Mesendoderm (in vitro differentiated cells): ENCODE measurements around the gene IPP.
A peak's percentile ranks its signal among the peaks of the same experiment; 100 is the strongest.

Experiments
- DNase-seq: peaks from one replicate; pipeline ENCODE4 v3.0.0; 2013
- H2AK5ac ChIP-seq: 2 replicates; pipeline ENCODE4 v1.6.1; 2013; ENCODE audit warnings: low read length, inconsistent platforms
- H2BK120ac ChIP-seq: 2 replicates; pipeline ENCODE4 v1.6.1; 2013; ENCODE audit warnings: low read depth, mild to moderate bottlenecking, low read length, moderate library complexity, mixed read lengths
- H2BK15ac ChIP-seq: replicated peaks from 2 replicates; pipeline ENCODE4 v1.6.1; 2013; ENCODE audit warnings: low read depth, mild to moderate bottlenecking, moderate library complexity
- H2BK5ac ChIP-seq: 2 replicates; pipeline ENCODE4 v1.6.1; 2013; ENCODE audit warnings: low read length, inconsistent platforms
- H3K18ac ChIP-seq: 2 replicates; pipeline ENCODE4 v1.6.1; 2013; ENCODE audit warnings: mild to moderate bottlenecking, low read length, mixed read lengths
- H3K23ac ChIP-seq: one replicate; pipeline ENCODE4 v1.6.1; 2013; ENCODE audit warnings: low read length
- H3K27ac ChIP-seq: 2 replicates; pipeline ENCODE4 v1.5.1; 2013; ENCODE audit warnings: low read depth, mild to moderate bottlenecking, inconsistent platforms, low read length, moderate library complexity
- H3K27me3 ChIP-seq: 2 replicates; pipeline ENCODE4 v1.6.1; 2013; ENCODE audit warnings: low read length, control low read depth, mild to moderate bottlenecking, inconsistent platforms; ENCODE audit not compliant: insufficient read depth, poor library complexity
- H3K36me3 ChIP-seq: 2 replicates; pipeline ENCODE4 v1.6.1; 2013; ENCODE audit warnings: low read length, inconsistent platforms; ENCODE audit not compliant: control insufficient read depth, insufficient read depth
- H3K4ac ChIP-seq: one replicate; pipeline ENCODE4 v1.6.1; 2013; ENCODE audit warnings: low read depth, mild to moderate bottlenecking, low read length, moderate library complexity
- H3K4me1 ChIP-seq: 2 replicates; pipeline ENCODE4 v1.6.1; 2013; ENCODE audit warnings: low read depth, low read length, inconsistent platforms; ENCODE audit not compliant: control insufficient read depth
- H3K4me2 ChIP-seq: 2 replicates; pipeline ENCODE4 v1.6.1; 2013; ENCODE audit warnings: low read length
- H3K4me3 ChIP-seq: 2 replicates; pipeline ENCODE4 v1.5.1; 2013; ENCODE audit warnings: mild to moderate bottlenecking, low read length
- H3K56ac ChIP-seq: one replicate; pipeline ENCODE4 v1.6.1; 2013; ENCODE audit warnings: low read length
- H3K79me1 ChIP-seq: 2 replicates; pipeline ENCODE4 v1.6.1; 2013; ENCODE audit warnings: low read length, inconsistent platforms
- H3K79me2 ChIP-seq: 2 replicates; pipeline ENCODE4 v1.6.1; 2013; ENCODE audit warnings: mild to moderate bottlenecking, low read length; ENCODE audit not compliant: control insufficient read depth, insufficient read depth
- H3K9ac ChIP-seq: 2 replicates; pipeline ENCODE4 v1.6.1; 2013; ENCODE audit warnings: low read length, inconsistent platforms
- H4K5ac ChIP-seq: one replicate; pipeline ENCODE4 v1.6.1; 2013; ENCODE audit warnings: low read length
- H4K8ac ChIP-seq: one replicate; pipeline ENCODE4 v1.6.1; 2013; ENCODE audit warnings: low read depth, mild to moderate bottlenecking, control low read depth, low read length, moderate library complexity
- WGBS: extraction: QIAGEN DNeasy Blood & Tissue Kit; methylation state at CpG from one replicate; pipeline ENCODE4 v1.1.7; 2013; ENCODE audit warnings: low lambda C conversion rate, missing lambda C conversion rate; ENCODE audit not compliant: insufficient coverage; ENCODE audit errors: extremely low coverage; 5-methylcytosine and 5-hydroxymethylcytosine counted together

Gene IPP

GRCh38 chr1:45686288-45687013 lies 64.0 kb downstream of the IPP start, which contains the start of gene GPBP1L1:
TSS of gene GPBP1L1 (minus strand) at chr1:45686533. CDS start at chr1:45659087, 27,446 bp downstream.
- H3K4ac ChIP-seq, result peak within 1 kb of the TSS; percentile 88
- H3K36me3 ChIP-seq, result no peaks in the 10 kb centered on the region
- H3K79me2 ChIP-seq, result peaks cover 58% of the 10 kb centered on the region
- peak within 1 kb of the TSS; percentile 96 for H3K4me3 ChIP-seq
- H3K9ac ChIP-seq, result peak within 1 kb of the TSS; percentile 97
- H3K4me2 ChIP-seq, result peak within 1 kb of the TSS; percentile 45
- peaks cover 5% of the 10 kb centered on the region for H3K4me1 ChIP-seq
- no peak within 1 kb of the TSS for H2BK15ac ChIP-seq
- H3K27ac ChIP-seq, result peak within 1 kb of the TSS; percentile 74
- H3K27me3 ChIP-seq, result no peaks in the 10 kb centered on the region
- no CpG with 5 or more reads among the region's 52 CpGs for WGBS
- H2AK5ac ChIP-seq, result no peak within 1 kb of the TSS
- peak within 1 kb of the TSS; percentile 80 for H3K18ac ChIP-seq
- H2BK5ac ChIP-seq, result peak within 1 kb of the TSS; percentile 71
- peak within 1 kb of the TSS; percentile 6 for H2BK120ac ChIP-seq
- H4K8ac ChIP-seq, result peak within 1 kb of the TSS; percentile 58
- H3K23ac ChIP-seq, result peak within 1 kb of the TSS; percentile 82
- no peak within 1 kb of the TSS for H4K5ac ChIP-seq
- H3K56ac ChIP-seq, result peak within 1 kb of the TSS; percentile 99
- H3K79me1 ChIP-seq, result peaks cover 4% of the 10 kb centered on the region
- peak; percentile 98 for DNase-seq

GRCh38 chr1:45686015-45686287 lies 64.5 kb downstream of the IPP start:
- Histone ChIP-seq H3K79me2 (peaks cover 62% of the 10 kb centered on the region), H3K4me2 (no peak overlapping the region), H3K36me3 (no peaks in the 10 kb centered on the region), H2BK15ac (no peak overlapping the region), H3K27me3 (no peaks in the 10 kb centered on the region), H3K27ac (peak overlapping the region; percentile 51), H4K8ac (no peak overlapping the region), H2BK120ac (no peak overlapping the region), H3K18ac (peak overlapping the region; percentile 80), H3K79me1 (peaks cover 4% of the 10 kb centered on the region), H3K23ac (peak overlapping the region; percentile 82), H2AK5ac (no peak overlapping the region), H3K9ac (peak overlapping the region; percentile 97), H3K4ac (peak overlapping the region; percentile 21), H3K4me3 (peak overlapping the region; percentile 96), H3K56ac (peak overlapping the region; percentile 99), H3K4me1 (peaks cover 5% of the 10 kb centered on the region), H2BK5ac (peak overlapping the region; percentile 71), H4K5ac (no peak overlapping the region)
- no CpG with 5 or more reads among the region's 27 CpGs for WGBS
- peak; percentile 80 for DNase-seq

GRCh38 chr1:45685308-45686014 lies 65.0 kb downstream of the IPP start:
- WGBS, result no CpG with 5 or more reads among the region's 13 CpGs
- Histone ChIP-seq H3K4ac (no peak overlapping the region), H2BK15ac (no peak overlapping the region), H3K56ac (peak overlapping the region; percentile 99), H3K79me2 (peaks cover 65% of the 10 kb centered on the region), H3K4me1 (peaks cover 5% of the 10 kb centered on the region), H3K79me1 (peaks cover 2% of the 10 kb centered on the region), H2BK5ac (no peak overlapping the region), H3K9ac (peak overlapping the region; percentile 97), H3K27ac (no peak overlapping the region), H3K4me3 (peak overlapping the region; percentile 96), H2AK5ac (no peak overlapping the region), H4K8ac (no peak overlapping the region), H2BK120ac (no peak overlapping the region), H3K36me3 (no peaks in the 10 kb centered on the region), H3K4me2 (peak overlapping the region; percentile 42), H3K27me3 (no peaks in the 10 kb centered on the region), H4K5ac (no peak overlapping the region), H3K18ac (no peak overlapping the region), H3K23ac (no peak overlapping the region)
- peak; percentile 23 for DNase-seq

- no peaks in the 10 kb centered on the region for H3K36me3 ChIP-seq
- H3K27me3 ChIP-seq, result no peaks in the 10 kb centered on the region
- H3K18ac ChIP-seq, result no peak overlapping the region
- DNase-seq, result no peak
- H3K4me3 ChIP-seq, result no peak overlapping the region
- H3K56ac ChIP-seq, result no peak overlapping the region
- H3K79me2 ChIP-seq, result peaks cover 66% of the 10 kb centered on the region
- no peak overlapping the region for H3K23ac ChIP-seq
- H4K8ac ChIP-seq, result no peak overlapping the region
- peak overlapping the region; percentile 36 for H3K9ac ChIP-seq
- no peak overlapping the region for H2BK5ac ChIP-seq
- H2AK5ac ChIP-seq, result no peak overlapping the region
- H3K4me2 ChIP-seq, result peak overlapping the region; percentile 19
- H3K79me1 ChIP-seq, result peaks cover 2% of the 10 kb centered on the region
- peaks cover 5% of the 10 kb centered on the region for H3K4me1 ChIP-seq
- H2BK120ac ChIP-seq, result no peak overlapping the region
- H4K5ac ChIP-seq, result no peak overlapping the region
- WGBS, result no CpG with 5 or more reads among the region's 2 CpGs
- no peak overlapping the region for H3K4ac ChIP-seq
- H2BK15ac ChIP-seq, result no peak overlapping the region
- no peak overlapping the region for H3K27ac ChIP-seq
Observed at GRCh38 chr1:45684402-45684801, 66.1 kb downstream of the IPP start.

GRCh38 chr1:45682942-45683341 lies 67.5 kb downstream of the IPP start:
- H3K27me3 ChIP-seq, result no peaks in the 10 kb centered on the region

More at GRCh38 chr1:45682942-45683341, 67.5 kb downstream of the IPP start:
- no peak overlapping the region for H3K18ac ChIP-seq
- H3K79me2 ChIP-seq, result peaks cover 67% of the 10 kb centered on the region
- H4K5ac ChIP-seq, result no peak overlapping the region
- DNase-seq, result no peak
- H3K56ac ChIP-seq, result no peak overlapping the region
- no peak overlapping the region for H3K4me3 ChIP-seq
- no peak overlapping the region for H3K9ac ChIP-seq
- no peak overlapping the region for H3K4me2 ChIP-seq
- H2BK5ac ChIP-seq, result no peak overlapping the region
- H3K4ac ChIP-seq, result no peak overlapping the region
- H3K79me1 ChIP-seq, result no peaks in the 10 kb centered on the region
- H3K4me1 ChIP-seq, result peaks cover 5% of the 10 kb centered on the region
- no peak overlapping the region for H3K23ac ChIP-seq
- WGBS, result no CpG with 5 or more reads among the region's 6 CpGs
- no peak overlapping the region for H2BK15ac ChIP-seq
- H2AK5ac ChIP-seq, result no peak overlapping the region
- no peaks in the 10 kb centered on the region for H3K36me3 ChIP-seq
- H3K27ac ChIP-seq, result no peak overlapping the region
- no peak overlapping the region for H2BK120ac ChIP-seq
- no peak overlapping the region for H4K8ac ChIP-seq
